Effector CD4-positive, alpha-beta T cell (primary cell): ENCODE results near the gene B3GNT8. TPM values are rescaled to one million over a fixed set of nuclear protein-coding genes. Genes with fewer than 3 reads are reported as not detected.
A peak's percentile ranks its signal among the peaks of the same experiment; 100 is the strongest.
"Not testable (repeated sequence)": the region's sequence is repeated elsewhere in the genome, so short reads cannot be mapped to it uniquely, and the experiment has no call there.

Source experiments
- DNase-seq: peaks from one replicate; pipeline ENCODE4 v3.0.0-alpha.2; 2020
- total RNA-seq: gene quantifications from one replicate; lab custom pipeline; 2026; lab: John Stamatoyannopoulos, UW

B3GNT8 gene, protein sequence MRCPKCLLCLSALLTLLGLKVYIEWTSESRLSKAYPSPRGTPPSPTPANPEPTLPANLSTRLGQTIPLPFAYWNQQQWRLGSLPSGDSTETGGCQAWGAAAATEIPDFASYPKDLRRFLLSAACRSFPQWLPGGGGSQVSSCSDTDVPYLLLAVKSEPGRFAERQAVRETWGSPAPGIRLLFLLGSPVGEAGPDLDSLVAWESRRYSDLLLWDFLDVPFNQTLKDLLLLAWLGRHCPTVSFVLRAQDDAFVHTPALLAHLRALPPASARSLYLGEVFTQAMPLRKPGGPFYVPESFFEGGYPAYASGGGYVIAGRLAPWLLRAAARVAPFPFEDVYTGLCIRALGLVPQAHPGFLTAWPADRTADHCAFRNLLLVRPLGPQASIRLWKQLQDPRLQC
- not detected for total RNA-seq

DNA sequence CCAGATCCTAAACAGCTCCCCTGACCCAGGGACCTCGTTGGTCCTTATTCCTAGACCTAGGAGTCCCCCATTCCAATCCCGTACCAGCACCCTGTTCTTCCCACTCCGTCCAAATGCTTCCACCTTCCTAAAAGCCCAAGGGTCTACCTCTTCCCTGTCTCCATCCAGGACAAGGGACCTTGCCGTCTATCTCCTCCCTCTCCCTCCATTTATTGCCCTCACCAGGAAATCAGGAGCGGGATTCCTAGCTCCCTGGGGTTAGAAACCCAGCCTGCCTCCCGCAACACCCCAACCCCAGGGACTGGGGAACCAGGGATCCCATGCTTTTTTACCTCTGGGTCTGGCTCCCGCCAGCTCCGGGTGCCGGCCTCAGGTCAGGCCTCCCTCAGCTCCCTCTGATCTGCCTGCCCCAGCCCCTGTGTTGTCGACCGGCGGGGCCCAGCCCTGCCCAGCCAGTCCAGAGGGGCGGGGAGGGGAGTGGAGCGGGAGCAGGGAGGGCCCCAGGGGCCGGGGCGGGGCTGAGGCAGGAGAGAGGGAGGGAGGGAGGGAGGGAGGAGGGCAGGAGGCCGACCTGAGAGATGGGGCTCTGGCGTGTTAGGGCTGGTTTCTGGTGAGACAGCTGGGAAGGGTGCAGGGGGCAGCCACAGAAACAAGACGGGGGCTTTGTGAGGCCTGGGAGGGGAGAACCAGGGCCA, at the start of gene B3GNT8:
TSS of gene B3GNT8 (minus strand) at position 423 of the 695 bp plus-strand sequence. CDS start 596 bp downstream, outside the sequence.
- no peak for DNase-seq

DNA sequence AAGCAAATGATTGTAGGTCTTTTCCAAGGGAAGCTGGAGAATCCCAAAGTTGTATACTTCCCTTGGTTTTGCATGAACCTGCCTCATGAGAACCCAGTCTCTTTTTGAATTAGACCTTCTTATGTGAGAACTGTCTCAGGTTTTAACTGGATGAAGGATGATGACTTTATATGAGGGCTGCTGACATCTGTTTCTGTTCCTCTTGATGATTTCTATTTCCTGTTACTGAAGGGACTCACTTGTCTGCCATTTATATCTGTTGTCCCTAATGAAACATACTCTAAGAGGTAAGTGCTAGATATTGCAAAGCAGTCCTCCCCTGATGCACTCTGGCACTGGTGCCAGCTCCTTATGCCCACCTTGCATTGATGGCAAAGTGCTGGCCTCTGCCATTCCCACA, 49.4 kb upstream of the B3GNT8 start:
- DNase-seq = no peak

DNA sequence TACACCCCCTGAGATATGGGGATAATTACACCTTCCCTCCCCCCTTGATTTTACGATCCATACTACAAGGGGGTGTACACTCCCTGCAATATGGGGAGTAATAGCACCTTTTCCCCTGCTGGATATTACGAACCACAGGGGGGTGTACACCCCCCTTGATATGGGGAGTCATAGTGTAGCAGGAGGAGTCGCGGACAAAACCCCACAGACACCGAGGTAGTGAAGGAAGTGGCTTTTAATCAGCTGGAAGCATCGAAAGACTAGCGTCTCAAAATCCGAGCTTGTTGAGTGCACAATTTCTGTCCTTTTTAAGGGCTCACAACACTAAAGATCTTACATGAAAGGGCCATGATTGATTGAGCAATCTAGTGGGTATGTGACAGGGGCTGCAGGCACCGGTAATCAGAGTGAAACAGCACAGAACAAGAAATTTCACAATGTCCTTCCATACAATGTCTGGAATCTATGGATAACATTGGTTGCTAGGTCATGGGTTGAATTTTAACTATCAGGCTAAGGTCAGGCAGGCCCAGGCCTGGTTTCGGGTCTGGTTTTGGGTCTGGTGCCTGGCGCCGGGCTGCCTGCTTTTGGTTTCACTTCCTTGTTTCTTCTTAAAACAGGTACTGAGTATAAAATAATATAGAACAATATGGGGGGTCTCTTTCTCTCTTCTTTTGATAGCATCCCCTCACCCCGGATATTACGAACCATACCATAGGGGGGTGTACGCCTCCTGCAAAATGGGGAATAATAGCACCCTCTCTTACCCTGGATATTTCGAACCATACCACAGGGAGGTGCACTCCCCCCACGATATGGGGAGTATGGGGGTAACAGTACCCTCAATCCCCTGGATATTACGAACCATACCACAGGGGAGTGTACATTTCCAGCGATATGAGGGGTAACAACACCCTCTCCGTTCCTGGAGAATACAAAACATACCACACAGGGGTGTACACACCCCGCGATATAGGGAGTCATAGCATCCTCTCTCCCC, 36.4 kb upstream of the B3GNT8 start:
- DNase-seq = not testable (repeated sequence)

DNA sequence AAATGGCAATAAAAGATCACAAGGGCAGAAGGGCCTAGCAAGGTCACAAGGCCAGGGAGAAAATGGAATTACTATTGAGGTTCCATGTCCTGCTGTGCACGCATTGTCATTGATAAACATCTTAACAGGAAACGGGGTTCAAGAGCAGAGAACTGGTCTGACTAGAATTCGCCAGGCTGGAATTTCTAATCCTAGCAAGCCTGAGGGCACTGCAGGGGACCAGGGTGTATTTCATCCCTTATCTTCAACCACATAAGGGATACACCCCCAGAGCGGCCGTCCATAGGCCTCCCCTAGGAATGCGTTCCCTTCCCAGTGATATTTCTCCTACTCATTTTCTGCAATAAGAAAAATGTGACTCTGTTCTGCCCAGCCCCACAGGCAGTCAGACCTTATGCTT, 35.3 kb upstream of the B3GNT8 start:
- no peak for DNase-seq

DNA sequence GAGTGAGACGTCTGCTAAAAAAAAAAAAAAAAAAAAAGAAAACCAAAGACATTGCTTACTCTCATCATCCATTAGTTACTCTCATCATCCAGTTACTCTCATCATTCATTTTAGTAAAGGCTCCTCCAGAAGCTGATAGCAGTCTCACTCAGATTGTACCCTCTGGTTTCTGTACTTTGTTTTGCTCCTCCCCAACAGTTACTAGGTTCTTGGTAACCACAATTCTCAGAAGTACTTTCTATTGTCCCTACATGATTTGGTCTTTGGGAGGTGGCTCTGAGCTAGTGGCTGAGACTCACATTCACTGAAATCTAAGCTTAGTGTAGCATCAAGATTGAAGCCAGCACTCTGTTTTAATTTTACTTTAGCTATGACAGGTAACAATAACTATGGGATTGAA, 30.1 kb upstream of the B3GNT8 start:
- DNase-seq = no peak

DNA sequence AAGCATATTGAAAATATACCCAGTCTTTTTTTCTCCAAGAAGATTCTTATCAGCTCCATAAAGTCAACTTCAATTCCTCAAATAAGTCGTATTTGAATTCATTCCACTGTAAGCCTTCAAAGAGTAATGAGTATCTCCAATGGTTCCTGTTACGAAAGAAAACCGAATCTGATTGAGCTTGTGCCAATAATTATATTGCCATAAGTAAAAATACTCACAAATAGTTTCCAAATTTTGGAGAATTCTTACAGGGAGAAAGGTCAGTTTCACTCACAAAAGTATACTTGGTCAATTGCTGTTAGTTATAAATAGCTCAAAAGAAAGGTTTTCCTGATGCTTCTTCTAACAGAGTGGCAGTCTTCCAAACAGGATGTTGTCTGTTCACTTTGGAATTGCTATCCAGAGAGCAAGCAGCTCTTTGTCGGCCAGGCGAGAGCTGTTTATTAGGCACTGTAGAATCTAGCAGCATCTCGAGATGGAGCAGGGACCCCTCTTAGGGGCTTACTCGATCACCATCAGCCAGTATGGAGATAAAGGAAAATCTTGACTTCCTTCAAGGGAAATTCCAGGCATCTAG, 29.3 kb upstream of the B3GNT8 start:
- DNase-seq = no peak

DNA sequence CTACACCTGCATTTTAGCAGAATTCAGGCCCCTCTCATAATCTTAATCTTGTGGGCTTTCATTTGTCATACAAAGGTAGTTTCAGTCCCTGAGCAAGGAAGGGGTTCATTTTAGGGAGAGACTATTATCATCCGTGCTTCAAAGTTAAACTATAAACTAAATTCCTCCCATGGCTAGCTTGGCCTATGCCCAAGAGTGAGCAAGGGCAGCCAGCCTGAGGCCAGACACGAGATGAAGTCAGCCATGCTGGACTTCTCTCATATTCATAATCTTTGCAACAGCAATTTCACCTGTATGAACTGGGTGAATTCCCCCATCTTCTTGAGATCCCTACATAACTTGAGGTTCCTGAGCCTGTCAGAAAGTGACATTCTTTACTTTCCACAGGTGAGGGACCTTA, 28.8 kb upstream of the B3GNT8 start:
- no peak for DNase-seq

DNA sequence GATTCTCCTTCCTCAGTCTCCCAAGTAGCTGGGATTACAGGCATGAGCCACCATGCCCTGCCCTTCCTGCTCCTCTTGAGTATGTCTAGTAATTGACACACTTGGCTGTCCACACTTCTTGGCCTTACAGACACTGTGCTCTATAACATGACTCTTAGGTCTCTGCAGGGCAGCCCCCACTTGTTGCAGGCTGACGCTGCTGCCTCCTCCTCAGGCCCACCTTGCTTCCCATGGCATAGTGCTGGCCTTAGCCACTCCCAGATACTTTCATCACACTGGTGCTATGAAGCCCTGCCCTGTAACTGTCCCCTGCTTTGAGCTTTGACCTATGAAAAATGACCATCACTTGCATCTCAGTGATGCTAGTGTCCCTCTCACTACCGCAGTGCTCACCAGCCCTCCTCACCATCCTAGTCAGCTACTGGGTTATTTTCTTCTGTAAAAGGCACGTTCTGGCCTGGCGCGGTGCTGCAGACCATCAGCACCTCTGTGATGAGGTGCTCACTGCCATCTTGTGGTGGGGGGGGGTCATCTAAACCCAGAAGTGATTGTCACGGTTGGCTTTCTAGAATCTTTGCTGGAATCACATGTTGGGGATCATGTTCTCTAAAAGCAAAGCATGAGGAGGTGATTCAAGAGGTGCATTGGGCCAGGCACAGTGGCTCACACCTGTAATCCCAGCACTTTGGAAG, 25.6 kb upstream of the B3GNT8 start:
- DNase-seq = no peak

DNA sequence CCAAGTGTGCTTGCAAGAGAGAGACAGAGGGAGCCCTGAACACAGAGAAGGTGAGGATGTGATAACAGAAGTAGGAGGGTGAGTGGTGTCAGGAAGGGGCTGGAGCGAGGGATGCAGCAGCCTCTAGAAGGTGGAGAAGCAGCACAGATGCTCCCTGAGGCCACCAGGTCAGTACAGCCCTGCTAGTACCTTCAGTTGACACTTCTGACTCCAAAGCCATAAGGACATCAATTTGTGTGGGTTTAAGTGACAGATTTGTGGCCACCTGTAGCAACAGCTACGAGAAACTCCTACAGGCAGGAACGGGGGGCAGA, 22.6 kb upstream of the B3GNT8 start:
- no peak for DNase-seq

DNA sequence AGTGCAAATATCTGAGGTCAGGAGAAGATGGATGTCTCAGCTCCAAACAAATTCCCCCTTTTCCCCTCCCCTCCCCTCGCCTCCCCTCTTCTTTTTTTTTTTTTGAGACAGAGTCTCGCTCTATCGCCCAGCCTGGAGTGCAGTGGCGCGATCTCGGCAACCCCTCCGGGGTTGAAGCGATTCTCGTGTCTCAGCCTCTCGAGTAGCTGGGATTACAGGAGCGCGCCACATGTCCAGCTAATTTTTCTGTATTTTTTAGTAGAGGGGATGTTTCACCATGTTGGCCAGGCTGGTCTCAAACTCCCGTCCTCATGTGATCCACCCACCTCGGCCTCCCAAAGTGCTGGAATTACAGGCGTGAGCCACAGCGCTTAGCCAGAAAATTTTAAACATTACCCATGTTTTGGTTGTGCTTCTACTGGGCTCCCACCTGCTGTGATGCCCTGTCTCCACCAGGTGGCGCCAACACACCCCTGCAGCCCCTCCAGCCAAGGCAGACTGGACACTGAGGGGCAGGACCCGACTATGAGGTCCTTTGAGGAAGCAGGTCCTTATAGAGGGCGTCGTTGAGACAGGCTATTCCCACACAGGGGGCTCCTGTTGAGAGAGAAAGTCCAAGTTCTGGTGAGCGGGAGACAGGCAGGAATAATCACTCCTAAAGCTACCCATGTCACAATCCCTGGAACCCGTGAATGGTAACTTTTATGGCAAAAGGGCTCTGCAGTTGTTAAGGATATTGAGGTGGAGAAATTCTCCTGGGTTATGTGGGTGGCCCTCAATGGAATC, 22.1 kb upstream of the B3GNT8 start:
- DNase-seq = peak; percentile 64

DNA sequence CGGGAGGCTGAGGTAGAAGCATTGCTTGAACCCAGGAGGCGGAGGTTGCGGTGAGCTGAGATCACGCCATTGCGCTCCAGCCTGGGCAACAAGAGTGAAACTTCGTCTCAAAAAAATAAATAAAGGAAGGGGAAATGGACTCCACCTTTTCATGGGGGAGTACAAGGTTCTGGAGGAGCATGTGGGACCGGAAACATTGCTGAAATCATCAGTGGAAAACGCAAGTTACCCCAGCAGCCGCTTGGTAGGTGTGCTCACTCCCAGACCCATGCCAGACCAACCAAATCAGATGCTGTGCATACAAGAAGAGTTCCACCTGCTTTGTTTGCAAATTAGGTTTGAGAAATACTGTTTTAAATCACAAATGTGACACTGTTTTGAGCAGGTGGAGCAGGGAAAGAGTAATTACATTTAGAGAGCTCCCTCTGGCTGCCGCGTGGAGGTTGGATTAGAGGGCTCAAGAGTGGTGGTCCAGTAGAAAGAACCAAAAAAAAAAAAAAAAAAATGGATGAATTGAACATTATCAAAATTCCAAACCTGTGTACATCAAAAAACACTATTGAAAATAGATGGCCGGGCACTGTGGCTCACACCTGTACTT, 20.7 kb upstream of the B3GNT8 start:
- DNase-seq = no peak

DNA sequence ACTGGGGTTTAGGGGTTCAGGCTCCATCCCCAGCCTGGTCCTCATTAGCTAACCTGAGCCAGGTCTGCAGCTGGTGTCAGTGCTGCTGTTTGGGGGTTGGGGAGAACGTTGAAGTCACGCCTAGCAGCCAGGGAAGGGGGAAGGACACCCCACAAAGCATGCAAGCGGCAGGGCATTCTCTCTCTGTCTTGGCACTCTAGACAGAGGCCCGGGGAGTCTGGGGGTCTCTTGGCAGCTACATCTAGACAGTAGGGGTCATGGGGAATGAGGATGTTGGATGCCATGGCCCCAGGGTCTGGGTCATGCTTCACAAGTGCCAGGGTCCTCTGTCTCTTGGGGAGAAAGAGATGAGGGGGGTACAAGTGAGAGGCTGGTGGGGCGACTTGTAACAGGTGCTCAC, 18.4 kb upstream of the B3GNT8 start:
- DNase-seq = no peak

DNA sequence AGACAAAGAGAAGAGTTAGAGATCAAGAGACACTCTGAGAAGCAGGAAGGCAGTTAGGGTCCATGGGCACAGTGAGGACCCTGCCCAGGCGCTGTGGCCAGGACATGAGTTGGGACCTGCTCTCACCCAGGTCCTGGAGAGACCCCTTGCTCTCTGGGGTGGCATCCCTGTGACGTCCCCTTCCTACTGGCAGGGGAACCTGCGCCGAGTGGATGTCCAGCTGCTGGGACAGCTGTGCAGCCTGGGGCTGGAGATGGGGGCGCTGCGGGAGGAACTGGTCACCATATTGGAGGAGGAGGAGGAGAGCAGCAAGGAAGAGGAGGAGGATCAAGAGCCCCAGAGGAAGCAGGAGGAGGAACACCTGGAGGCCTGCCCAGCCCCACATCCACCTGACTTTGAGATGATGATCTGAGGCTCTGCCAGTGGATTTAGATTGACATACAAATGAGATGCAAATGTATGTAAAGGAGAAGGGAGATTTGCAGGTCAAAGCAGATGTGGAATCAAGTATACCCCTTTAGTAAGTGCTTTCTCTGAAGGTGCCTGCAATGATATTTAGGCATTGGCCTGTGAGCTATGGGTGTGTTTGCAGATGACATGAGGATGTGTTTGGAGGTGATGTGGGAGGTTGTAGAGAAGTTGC, 16.8 kb upstream of the B3GNT8 start:
- DNase-seq = no peak

DNA sequence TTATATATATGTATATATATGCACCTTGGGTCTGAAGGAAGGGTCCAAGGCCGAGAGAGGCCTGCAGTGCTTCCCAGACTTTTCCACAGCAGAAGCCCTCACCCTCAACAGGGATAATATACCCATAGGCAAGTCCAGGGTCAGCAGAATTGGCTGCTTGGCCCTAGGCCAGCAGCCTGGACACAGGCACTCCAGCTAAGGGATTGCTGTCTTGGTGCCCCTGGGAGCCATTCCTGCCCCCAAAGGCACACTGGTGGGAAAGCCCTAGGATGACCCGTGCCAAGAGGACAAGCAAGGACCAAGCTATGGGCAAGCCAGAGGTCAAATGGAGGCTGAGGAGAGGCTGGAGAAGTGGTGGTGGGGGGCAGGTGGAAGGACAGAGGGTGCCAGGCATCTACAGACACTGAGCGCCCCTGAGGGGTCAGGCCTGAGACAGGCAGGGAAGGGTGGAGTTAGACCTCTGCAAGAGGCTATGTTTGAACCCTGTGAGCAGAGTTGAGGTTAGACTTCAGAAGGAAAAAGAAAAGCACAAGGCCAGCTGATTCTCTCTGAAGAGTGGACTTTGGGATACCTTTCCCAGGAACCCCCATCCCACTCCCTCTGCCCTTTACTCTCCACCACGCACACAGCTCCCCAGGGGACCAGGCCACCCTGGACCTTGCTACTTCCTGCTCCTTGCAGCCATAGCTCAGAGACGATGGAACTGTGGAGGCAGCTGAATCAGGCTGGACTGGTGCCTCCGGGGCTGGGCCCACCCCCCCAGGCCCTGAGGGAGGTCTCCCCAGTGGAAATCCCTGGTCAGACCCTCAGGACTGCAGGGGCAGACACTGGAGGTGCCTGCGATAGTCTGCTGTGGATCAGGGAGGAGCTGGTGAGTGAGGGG, 15.5 kb upstream of the B3GNT8 start, which contains the start of gene ERICH4:
TSS of gene ERICH4 (plus strand) at position 684 of the 883 bp plus-strand sequence. CDS start at position 698, 14 bp downstream.
- no peak for DNase-seq

DNA sequence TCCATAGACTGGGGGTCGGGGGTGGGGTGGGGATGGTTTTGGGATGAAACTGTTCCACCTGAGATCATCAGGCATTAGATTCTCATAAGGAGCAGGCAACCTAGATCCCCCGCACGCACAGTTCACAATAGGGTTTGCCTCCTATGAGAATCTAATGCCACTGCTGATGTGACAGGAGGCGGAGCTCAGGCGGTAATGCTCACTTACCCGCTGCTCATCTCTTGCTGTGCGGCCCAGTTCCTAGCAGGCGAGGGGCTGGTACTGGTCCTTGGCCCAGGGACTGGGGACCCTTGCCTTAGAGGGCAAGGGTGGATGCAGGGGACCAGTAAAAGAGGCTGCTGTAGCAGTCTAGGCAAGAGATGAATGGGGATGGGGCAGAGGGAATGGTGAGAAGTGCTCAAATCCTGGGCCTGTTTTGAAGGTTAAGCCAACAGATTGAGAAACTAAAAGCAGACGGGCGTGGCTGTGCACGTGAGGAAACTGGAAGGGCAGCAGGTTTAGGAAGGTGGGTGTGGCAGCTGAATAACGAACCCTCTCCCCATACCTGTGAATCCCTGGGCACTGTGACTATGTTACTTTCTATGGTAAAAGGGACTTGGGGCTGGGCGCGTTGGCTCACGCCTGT, 14.3 kb upstream of the B3GNT8 start:
- no peak for DNase-seq

DNA sequence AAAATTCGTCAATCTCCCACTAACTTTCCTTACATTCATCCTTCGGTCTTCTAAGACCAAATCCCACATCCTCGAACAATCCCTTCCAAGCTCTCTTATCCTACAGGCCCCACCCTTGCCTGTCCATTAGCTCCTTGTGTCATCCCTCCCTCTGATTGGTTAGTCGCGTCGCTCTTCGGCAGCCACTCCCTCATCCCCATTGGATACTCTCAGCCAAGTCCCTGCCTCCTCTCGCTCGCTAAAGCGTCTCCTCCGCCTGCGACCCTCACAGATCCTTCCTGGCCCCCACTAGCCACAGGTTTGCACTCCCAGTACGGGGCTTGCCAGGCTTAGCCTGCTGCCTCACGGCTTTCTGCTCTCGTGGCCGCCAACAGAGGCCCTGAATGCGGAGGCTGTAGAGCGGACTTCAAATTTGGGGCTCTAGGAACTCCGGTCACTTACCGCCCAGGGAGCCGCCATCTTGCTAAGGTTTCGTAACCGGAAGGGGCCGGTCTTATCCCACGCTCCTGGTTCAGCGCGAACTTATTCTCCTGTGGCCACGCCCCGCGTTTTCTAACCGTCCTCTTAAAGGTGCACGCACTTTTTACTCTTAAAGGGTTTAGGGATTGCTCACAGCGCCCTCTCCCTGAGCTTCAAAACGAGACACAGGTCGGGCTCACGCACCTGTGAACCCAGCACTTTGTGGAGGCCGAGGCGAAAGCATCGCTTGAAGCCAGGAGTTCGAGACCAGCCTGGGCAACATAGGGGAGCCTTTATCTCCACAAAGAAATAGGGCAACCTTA, 12.5 kb upstream of the B3GNT8 start, which contains the start of gene DMAC2:
TSS of gene DMAC2 (minus strand) at position 472 of the 782 bp plus-strand sequence. CDS start at position 459, 13 bp downstream.
- DNase-seq = peak; percentile 91

DNA sequence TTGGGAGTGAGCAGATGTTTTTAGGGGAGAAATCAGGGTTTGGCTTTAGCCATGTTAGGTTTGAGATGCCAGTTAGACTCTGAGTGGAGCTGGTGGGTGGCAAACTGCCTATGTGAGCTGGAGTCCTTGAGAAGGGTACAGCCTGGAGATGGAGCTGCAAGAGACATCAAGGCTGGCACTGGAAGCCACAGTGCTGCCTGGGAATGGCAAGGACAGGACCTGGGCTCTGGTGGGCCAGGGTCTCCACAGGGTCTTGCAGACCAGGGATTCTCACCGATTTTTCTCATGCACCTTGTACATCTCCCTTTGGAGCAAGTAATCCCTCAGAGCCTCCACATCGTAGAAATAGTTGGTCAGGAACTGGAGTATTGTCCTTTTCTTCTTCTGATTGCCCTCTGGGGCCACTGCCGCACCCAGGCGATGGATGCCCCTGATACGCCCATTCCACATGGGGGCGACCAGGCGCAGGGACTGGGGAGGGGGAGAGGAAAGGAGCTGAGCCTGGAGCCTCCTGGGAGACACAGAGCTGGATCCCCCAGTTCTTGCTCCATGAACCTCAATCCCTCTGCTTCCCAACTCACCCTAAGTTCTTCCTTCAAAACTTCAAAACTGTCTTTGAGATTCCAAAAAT, 10.9 kb upstream of the B3GNT8 start:
- DNase-seq = no peak
